K562 (cell line): ENCODE measurements around the gene COL26A1. TPM values are rescaled to one million over a fixed set of nuclear protein-coding genes. Genes with fewer than 3 reads are reported as not detected.

Source experiments
- ATAC-seq: fragments of 200-7000 bp; cut with Tn5 transposase; 3 replicates; pipeline ENCODE4 v1.9.1; 2020; ENCODE audit warnings: moderate library complexity
- BruUV-seq: library from RNA; stranded (reverse); fragments of 400-500 nt; replicated peaks from 2 replicates; lab custom pipeline; 2021; lab: Mats Ljungman, UMichigan
- CTCF ChIA-PET: fragments of 300-600 bp; formaldehyde crosslinking; extraction: SDS; loops from one replicate; lab custom pipeline; 2021; ENCODE audit warnings: low intra/inter-chr PET ratio; lab: Yijun Ruan, JAX
- POLR2A ChIA-PET: fragments of 300-600, 350-650 bp; sonication (Branson Sonifier 250); formaldehyde crosslinking; extraction: SDS; loops from one replicate; lab custom pipeline; 2021; ENCODE audit warnings: antibody characterized with exemption, inconsistent platforms; lab: Yijun Ruan, JAX
- DNase-seq, 4 experiments: peaks; one replicate each; pipeline versions ENCODE4 v3.0.0 to v3.0.0-alpha.2; 2011 to 2018; ENCODE audit warnings: low spot score in 3 of 4, mixed read lengths in 3 of 4; ENCODE audit errors: extremely low read depth in 1 of 4
- FAIRE-seq: peaks from 2 replicates; lab custom pipeline; 2011; peaks lifted over from hg19 to GRCh38; lab: Jason Lieb, UNC
- H2AFZ ChIP-seq: 2 replicates; pipeline ENCODE4 v1.6.0; 2011; ENCODE audit warnings: low read depth, low read length, control low read depth, inconsistent platforms
- H3K27ac ChIP-seq: fragments of 200-600 bp; 3 replicates; pipeline ENCODE4 v1.8.0; 2011; ENCODE audit warnings: low read depth, mild to moderate bottlenecking, control low read depth, inconsistent platforms, low read length, moderate library complexity, mixed read lengths; ENCODE audit errors: extremely low read depth
- H3K27me3 ChIP-seq, 2 experiments: fragments of 300-600 bp in 1 of 2; 2 replicates in 1 of 2; 3 replicates in 1 of 2; pipeline versions ENCODE4 v1.6.0 to v1.8.0; 2011; ENCODE audit warnings: inconsistent platforms in 2 of 2, low read length in 2 of 2, mild to moderate bottlenecking in 1 of 2, mixed read lengths in 1 of 2, moderate library complexity in 1 of 2; ENCODE audit not compliant: control insufficient read depth in 2 of 2, insufficient read depth in 2 of 2
- H3K36me3 ChIP-seq: fragments of 300-600 bp; 3 replicates; pipeline ENCODE4 v1.8.0; 2011; ENCODE audit warnings: mild to moderate bottlenecking, low read length, inconsistent platforms; ENCODE audit not compliant: control insufficient read depth, insufficient read depth
- H3K4me1 ChIP-seq, 2 experiments: fragments of 200-600 bp in 1 of 2; replicated peaks in 1 of 2; 2 replicates in 1 of 2; 3 replicates in 1 of 2; pipeline versions ENCODE4 v1.5.1 to v1.8.0; 2011; ENCODE audit warnings: inconsistent platforms in 2 of 2, low read length in 2 of 2, mild to moderate bottlenecking in 1 of 2, mixed read lengths in 1 of 2, moderate library complexity in 1 of 2; ENCODE audit not compliant: control insufficient read depth in 2 of 2, insufficient read depth in 2 of 2
- H3K4me2 ChIP-seq: 2 replicates; pipeline ENCODE4 v1.6.1; 2011; ENCODE audit warnings: low read length, control low read depth, inconsistent platforms, mixed read lengths; ENCODE audit not compliant: insufficient read depth
- H3K4me3 ChIP-seq: fragments of 200-600 bp; sonication (generic), shearing (Covaris generic); 2 replicates; pipeline ENCODE4 v1.5.1; 2016; ENCODE audit warnings: control low read depth, inconsistent platforms
- H3K79me2 ChIP-seq: fragments of 200-600 bp; 3 replicates; pipeline ENCODE4 v1.8.0; 2011; ENCODE audit warnings: low read length, inconsistent platforms; ENCODE audit not compliant: control insufficient read depth, insufficient read depth
- H3K9ac ChIP-seq, 2 experiments: 2 replicates each; pipeline versions ENCODE4 v1.6.0 to v1.6.1; 2011; ENCODE audit warnings: low read depth in 2 of 2, low read length in 2 of 2, control low read depth in 1 of 2, inconsistent platforms in 1 of 2, mild to moderate bottlenecking in 1 of 2, mixed read lengths in 1 of 2; ENCODE audit not compliant: insufficient read depth in 1 of 2
- H3K9me1 ChIP-seq: one replicate; pipeline ENCODE4 v1.6.0; 2011; ENCODE audit warnings: inconsistent platforms, mild to moderate bottlenecking, low read length, moderate library complexity; ENCODE audit not compliant: control insufficient read depth, insufficient read depth
- H3K9me3 ChIP-seq: replicated peaks from 2 replicates; pipeline ENCODE4 v1.5.1; 2011; ENCODE audit warnings: low read depth, low read length, inconsistent platforms; ENCODE audit not compliant: control insufficient read depth, insufficient read depth
- H4K20me1 ChIP-seq: replicated peaks from 2 replicates; pipeline ENCODE4 v1.6.1; 2011; ENCODE audit warnings: low read length, inconsistent platforms, mixed read lengths; ENCODE audit not compliant: control insufficient read depth, insufficient read depth
- ETS2 ChIP-seq: IDR thresholded peaks from 2 replicates; pipeline ENCODE4 v1.6.1; 2016; ENCODE audit warnings: borderline replicate concordance, missing genetic modification characterization, mild to moderate bottlenecking, moderate library complexity, missing compliant biosample characterization; ENCODE audit not compliant: poor library complexity, severe bottlenecking
- FOXA1 ChIP-seq: fragments of 450-650 bp; IDR thresholded peaks from 2 replicates; pipeline ENCODE4 v1.6.1; 2016; ENCODE audit warnings: mild to moderate bottlenecking, borderline replicate concordance
- FOXJ2 ChIP-seq: fragments of 200-800 bp; sonication (Bioruptor generic); IDR thresholded peaks from 2 replicates; pipeline ENCODE4 v1.6.1; 2016; ENCODE audit warnings: missing genetic modification characterization, missing compliant biosample characterization
- FOXO4 ChIP-seq: fragments of 450-650 bp; formaldehyde crosslinking; IDR thresholded peaks from 2 replicates; pipeline ENCODE4 v1.4.0; 2020; ENCODE audit warnings: mild to moderate bottlenecking, moderate library complexity
- KDM1A ChIP-seq, 2 experiments: fragments of 450-650 bp; IDR thresholded peaks; 2 replicates each; pipeline ENCODE4 v1.6.1; 2016; ENCODE audit warnings: mild to moderate bottlenecking in 2 of 2
- MTF1 ChIP-seq: fragments of 250-450 bp; sonication (Bioruptor Pico); IDR thresholded peaks from 2 replicates; pipeline ENCODE4 v1.9.0; 2021; ENCODE audit warnings: moderate library complexity, mild to moderate bottlenecking, inconsistent platforms, borderline replicate concordance
- NFYB ChIP-seq: IDR thresholded peaks from 2 replicates; pipeline ENCODE4 v1.6.1; 2011; ENCODE audit warnings: mild to moderate bottlenecking, moderate library complexity; ENCODE audit not compliant: insufficient read length; ENCODE audit errors: extremely low read depth
- PHF8 ChIP-seq: fragments of 200-600 bp; sonication (generic); IDR thresholded peaks from 2 replicates; pipeline ENCODE4 v1.6.1; 2012; ENCODE audit warnings: mixed run types, mild to moderate bottlenecking, inconsistent platforms, low read length, moderate library complexity, borderline replicate concordance
- RBM34 ChIP-seq: fragments of 200-400 bp; formaldehyde crosslinking; IDR thresholded peaks from 2 replicates; pipeline ENCODE4 v1.6.1; 2018; ENCODE audit warnings: low read length, borderline replicate concordance; ENCODE audit not compliant: insufficient read depth
- SNRNP70 ChIP-seq: fragments of 200-400 bp; formaldehyde crosslinking; optimal IDR thresholded peaks from 2 replicates; pipeline ENCODE3; 2017; ENCODE audit warnings: low read depth, low read length
- ZNF24 ChIP-seq: fragments of 450-650 bp; IDR thresholded peaks from 2 replicates; pipeline ENCODE4 v1.6.1; 2016
- WGBS: fragments of 100-300 bp; shearing (Covaris generic); methylation state at CpG from one replicate; pipeline ENCODE4 v1.1.6; 2016; ENCODE audit warnings: low coverage, mixed read lengths; ENCODE audit not compliant: insufficient coverage; ENCODE audit errors: missing lambda C conversion rate; 5-methylcytosine and 5-hydroxymethylcytosine counted together
- in situ Hi-C: fragments of 300-500 bp; cut with MboI; formaldehyde crosslinking; loops from 4 replicates; pipeline ENCODE4 v1.15.0; 2018; ENCODE audit warnings: inconsistent platforms, mixed read lengths
- intact Hi-C: fragments of 100-400 bp; cut with micrococcal nuclease; formaldehyde crosslinking; loops from 2 replicates; pipeline ENCODE4 v1.14.2; 2022
- polyA plus RNA-seq, 8 experiments: library from polyadenylated mRNA; depleted of rRNA in 4 of 8; stranded (reverse) in 5 of 8; unstranded in 3 of 8; fragments of >200 nt; fragmentation: Nextera tagmentation in 2 of 8; fragmentation: Illumina TruSeq in 1 of 8; extraction: Ambion mirVana in 2 of 8; extraction: Trizol in 1 of 8; gene quantifications; 2 replicates each; pipeline versions ENCODE4 v1.2.1 to v1.2.3, GENCODE V29; 2011 to 2014; ENCODE audit warnings: inconsistent platforms in 1 of 8, missing spikeins in 1 of 8
- total RNA-seq, 7 experiments: library from RNA; depleted of rRNA in 6 of 7; stranded (reverse); fragments of >200 nt in 6 of 7; fragmentation: Illumina TruSeq in 2 of 7; extraction: Trizol in 2 of 7; gene quantifications; 2 replicates each; pipeline versions ENCODE4 v1.2.1 to v1.2.3, GENCODE V29; 2011 to 2021; ENCODE audit warnings: low replicate concordance in 1 of 7
- TF ChIP-seq, protein P1 (sequence below): sonication (generic); formaldehyde crosslinking; IDR thresholded peaks from 2 replicates; pipeline ENCODE4 v1.8.0; 2022; ENCODE audit warnings: missing genetic modification reagents, mild to moderate bottlenecking, borderline replicate concordance

Gene COL26A1
- total and polyA plus RNA-seq, 9 of the 15 experiments (the other 6 are each of a cell fraction or from before 2014, with no cell fraction given) = 0.04 to 0.39 (median 0.07) TPM; not detected in 5

- H3K36me3 ChIP-seq = no peaks in the 10 kb centered on the region
- 0% methylated on average over 1 of the region's 1 CpG for WGBS
- no peak overlapping the region for H3K4me2 ChIP-seq
- H3K9me3 ChIP-seq = no peaks in the 10 kb centered on the region
- no peaks in the 10 kb centered on the region for H3K9me1 ChIP-seq
- DNase-seq = no peak
- FAIRE-seq = no peak
- H3K27ac ChIP-seq = no peak overlapping the region
- peaks cover 0 to 10% of the 10 kb centered on the region in 2 experiments; a peak in 2 of 5 replicates for H3K4me1 ChIP-seq
- peaks cover 7 to 49% of the 10 kb centered on the region in 2 experiments; a peak in 3 of 5 replicates for H3K27me3 ChIP-seq
- in situ Hi-C loops = no loop called here
- CTCF ChIA-PET = no interaction called here
- TF ChIP-seq ZNF24 = peak; percentile 69; the same call in 1 of the 2 replicates
- no peak for TF ChIP-seq FOXA1
- peak; percentile 43 to 44; a peak in 2 of 4 replicates for TF ChIP-seq KDM1A (IDR thresholded peaks at IDR 0.05)
- TF ChIP-seq, all 486 proteins: peak for 2
- intact Hi-C loops = no loop called here
- POLR2A ChIA-PET = no interaction called here
- no peak overlapping the region for H2AFZ ChIP-seq
- no peak overlapping the region for H3K9ac ChIP-seq
- no peaks in the 10 kb centered on the region for H3K79me2 ChIP-seq
- no peaks in the 10 kb centered on the region; the same call in 1 of the 2 replicates for H4K20me1 ChIP-seq
- no peak for ATAC-seq
- H3K4me3 ChIP-seq = no peak overlapping the region
- no TSS peak for BruUV-seq
Measured at GRCh38 chr7:101556453-101556968, 193.8 kb downstream of the COL26A1 start.

GRCh38 chr7:101557421-101557820 lies 194.7 kb downstream of the COL26A1 start:
- no peaks in the 10 kb centered on the region for H3K9me1 ChIP-seq
- H3K9ac ChIP-seq = no peak overlapping the region
- no peak overlapping the region for H3K4me3 ChIP-seq
- no peak overlapping the region for H3K4me2 ChIP-seq
- ATAC-seq (no peak), DNase-seq (no peak), FAIRE-seq (no peak)
- no peaks in the 10 kb centered on the region for H3K9me3 ChIP-seq
- CTCF ChIA-PET = no interaction called here
- H3K79me2 ChIP-seq = no peaks in the 10 kb centered on the region
- no peak overlapping the region for H2AFZ ChIP-seq
- in situ Hi-C loops (no loop called here), intact Hi-C loops (no loop called here)
- H3K27me3 ChIP-seq = peaks cover 7 to 57% of the 10 kb centered on the region in 2 experiments; a peak in 3 of 5 replicates
- H3K4me1 ChIP-seq = peaks cover 0 to 10% of the 10 kb centered on the region in 2 experiments; a peak in 1 of 5 replicates
- H4K20me1 ChIP-seq = no peaks in the 10 kb centered on the region; the same call in 1 of the 2 replicates
- no peaks in the 10 kb centered on the region for H3K36me3 ChIP-seq
- no TSS peak for BruUV-seq
- no peak overlapping the region for H3K27ac ChIP-seq
- WGBS = 2% methylated on average over 8 of the region's 8 CpGs
- POLR2A ChIA-PET = no interaction called here
- TF ChIP-seq FOXJ2 (tag) = no peak
- TF ChIP-seq SNRNP70 = no peak
- TF ChIP-seq PHF8 = no peak
- TF ChIP-seq ETS2 (tag) = no peak
- TF ChIP-seq RBM34 = no peak
- TF ChIP-seq NFYB = no peak
- TF ChIP-seq, protein P1, sequence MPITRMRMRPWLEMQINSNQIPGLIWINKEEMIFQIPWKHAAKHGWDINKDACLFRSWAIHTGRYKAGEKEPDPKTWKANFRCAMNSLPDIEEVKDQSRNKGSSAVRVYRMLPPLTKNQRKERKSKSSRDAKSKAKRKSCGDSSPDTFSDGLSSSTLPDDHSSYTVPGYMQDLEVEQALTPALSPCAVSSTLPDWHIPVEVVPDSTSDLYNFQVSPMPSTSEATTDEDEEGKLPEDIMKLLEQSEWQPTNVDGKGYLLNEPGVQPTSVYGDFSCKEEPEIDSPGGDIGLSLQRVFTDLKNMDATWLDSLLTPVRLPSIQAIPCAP (CRISPR knock-in tag) = no peak
- TF ChIP-seq MTF1 (CRISPR knock-in tag) = no peak
- TF ChIP-seq FOXO4 (CRISPR knock-in tag) = no peak
